ENCODE results near the gene KRT39.

Gene KRT39

DNA sequence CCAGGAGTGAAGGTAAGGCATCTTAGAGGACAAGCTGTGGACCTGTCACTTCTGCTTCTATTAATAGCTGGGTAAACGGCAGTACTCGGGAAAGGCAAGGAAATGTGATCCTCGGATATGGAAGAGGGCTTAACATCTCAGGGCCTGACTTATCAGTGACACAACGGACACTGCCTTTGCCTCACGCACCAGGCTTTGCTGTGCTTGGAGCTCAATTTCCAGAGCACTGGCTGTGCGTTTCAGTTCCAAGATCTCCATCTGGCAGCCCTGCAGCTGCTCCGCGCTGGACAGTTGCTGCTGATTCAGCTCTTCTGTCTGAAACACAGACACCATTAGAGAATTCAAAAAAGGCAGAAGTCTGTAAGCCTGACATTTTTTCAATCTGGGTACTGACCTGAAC, 13.8 kb upstream of the KRT39 start:
- TF ChIP-seq, protein P1, sequence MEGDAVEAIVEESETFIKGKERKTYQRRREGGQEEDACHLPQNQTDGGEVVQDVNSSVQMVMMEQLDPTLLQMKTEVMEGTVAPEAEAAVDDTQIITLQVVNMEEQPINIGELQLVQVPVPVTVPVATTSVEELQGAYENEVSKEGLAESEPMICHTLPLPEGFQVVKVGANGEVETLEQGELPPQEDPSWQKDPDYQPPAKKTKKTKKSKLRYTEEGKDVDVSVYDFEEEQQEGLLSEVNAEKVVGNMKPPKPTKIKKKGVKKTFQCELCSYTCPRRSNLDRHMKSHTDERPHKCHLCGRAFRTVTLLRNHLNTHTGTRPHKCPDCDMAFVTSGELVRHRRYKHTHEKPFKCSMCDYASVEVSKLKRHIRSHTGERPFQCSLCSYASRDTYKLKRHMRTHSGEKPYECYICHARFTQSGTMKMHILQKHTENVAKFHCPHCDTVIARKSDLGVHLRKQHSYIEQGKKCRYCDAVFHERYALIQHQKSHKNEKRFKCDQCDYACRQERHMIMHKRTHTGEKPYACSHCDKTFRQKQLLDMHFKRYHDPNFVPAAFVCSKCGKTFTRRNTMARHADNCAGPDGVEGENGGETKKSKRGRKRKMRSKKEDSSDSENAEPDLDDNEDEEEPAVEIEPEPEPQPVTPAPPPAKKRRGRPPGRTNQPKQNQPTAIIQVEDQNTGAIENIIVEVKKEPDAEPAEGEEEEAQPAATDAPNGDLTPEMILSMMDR (IDR thresholded peaks at IDR 0.05): no peak

DNA sequence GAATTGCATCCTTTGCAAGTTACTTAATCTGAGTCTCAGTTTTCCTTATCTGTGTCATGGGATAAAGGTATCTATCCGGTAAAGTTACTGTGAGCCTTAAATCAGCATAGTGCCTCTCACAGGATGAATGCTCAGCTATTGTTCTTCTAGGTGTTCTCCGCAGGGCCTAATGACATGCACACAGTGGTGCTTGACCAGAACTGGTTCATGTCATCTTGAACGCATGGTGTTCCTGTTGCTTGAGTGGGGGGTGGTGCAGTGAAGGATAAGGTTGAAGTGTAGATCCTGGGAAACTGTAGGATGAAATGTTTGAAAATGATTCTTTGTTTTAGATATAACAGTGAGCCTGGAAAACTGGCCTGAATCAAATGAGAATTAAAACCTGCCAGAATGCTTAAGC, 13.4 kb upstream of the KRT39 start:
- TF ChIP-seq, protein P1 (IDR thresholded peaks at IDR 0.05): no peak

DNA sequence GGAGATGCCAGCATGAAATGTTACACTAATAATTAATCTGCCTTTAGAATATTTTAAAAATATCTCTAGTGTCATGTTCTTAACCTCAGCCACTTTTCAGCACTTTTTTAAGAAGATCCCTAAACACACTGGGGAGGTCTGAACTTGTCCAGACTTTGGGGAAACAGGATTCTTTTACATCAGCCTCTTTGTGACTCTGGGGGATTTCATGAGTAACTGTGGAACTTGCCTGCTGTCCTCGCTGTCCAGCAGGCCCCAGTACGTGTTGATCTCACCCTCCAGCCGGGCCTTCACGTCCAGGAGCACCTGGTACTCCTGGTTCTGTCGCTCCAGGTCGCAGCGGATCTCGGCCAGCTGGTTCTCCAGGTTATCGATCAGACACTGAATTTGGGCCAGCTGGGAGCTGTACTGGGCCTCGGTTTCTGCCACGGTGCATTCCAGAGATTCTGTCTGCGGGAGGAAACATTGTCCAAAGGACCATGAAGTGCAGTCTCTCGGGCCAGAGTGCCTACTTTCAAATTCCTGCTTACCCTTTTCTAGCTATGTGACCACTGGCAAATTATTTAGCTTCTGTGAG, 11.9 kb upstream of the KRT39 start:
- TF ChIP-seq, protein P1 (IDR thresholded peaks at IDR 0.05): no peak

DNA sequence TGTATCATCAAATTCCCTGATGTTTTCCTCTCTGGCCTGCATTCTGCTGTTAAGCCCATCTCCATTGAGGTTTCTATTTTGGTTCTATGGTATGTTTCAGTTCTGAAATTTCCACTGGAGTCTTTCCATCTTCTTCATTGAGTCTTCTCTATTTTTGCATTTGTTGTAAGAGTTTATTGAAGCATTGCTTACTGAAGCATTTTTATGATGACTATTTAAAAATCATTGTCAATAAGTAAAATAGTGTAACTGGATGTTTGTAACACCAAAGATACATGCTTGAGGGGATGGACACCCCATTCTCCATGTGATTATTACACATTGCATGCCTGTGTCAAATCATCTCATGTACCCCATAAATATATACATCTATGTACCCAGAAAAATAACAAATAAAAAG, 8.8 kb upstream of the KRT39 start:
- TF ChIP-seq, protein P1 (IDR thresholded peaks at IDR 0.05): no peak

DNA sequence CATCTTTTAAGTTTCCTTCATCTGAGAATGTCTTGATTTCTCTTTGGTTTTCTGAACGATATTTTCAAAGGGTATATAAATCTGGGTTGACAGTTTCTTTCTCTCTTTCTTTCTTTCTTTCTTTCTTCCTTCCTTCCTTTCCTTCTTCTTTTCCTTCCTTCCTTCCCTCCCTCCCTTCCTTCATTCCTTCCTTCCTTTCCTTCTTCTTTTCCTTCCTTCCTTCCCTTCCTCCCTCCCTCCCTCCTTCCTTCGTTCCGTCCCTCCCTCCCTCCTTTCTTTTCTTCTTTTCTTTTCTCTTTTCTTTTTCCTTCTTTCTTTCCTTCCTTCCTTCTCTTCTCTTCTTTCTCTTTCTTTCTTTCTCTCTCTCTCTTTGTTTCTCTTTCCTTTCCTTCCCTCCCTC, 7.6 kb upstream of the KRT39 start:
- TF ChIP-seq, protein P1 (IDR thresholded peaks at IDR 0.05): no peak

DNA sequence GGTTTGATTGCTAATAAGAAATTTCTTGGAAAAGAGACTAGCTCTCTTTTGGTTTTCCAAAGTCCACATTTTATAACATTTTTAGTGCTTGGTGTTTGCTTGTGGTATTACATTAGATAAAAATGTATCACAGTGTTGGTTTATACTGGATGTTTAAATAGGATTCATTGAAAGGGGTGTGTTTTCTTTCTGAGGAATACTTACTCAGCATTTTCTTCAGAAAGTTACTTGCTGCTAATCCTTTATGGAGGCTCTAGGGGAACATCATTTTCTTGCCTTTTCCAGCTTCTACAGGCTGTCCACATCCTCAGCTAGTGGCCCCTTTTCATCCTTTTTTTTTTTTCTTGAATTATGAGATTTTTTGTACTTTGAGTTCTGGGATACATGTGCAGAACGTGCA, 834 bp upstream of the KRT39 start:
- TF ChIP-seq, protein P1 (IDR thresholded peaks at IDR 0.05): no peak

DNA sequence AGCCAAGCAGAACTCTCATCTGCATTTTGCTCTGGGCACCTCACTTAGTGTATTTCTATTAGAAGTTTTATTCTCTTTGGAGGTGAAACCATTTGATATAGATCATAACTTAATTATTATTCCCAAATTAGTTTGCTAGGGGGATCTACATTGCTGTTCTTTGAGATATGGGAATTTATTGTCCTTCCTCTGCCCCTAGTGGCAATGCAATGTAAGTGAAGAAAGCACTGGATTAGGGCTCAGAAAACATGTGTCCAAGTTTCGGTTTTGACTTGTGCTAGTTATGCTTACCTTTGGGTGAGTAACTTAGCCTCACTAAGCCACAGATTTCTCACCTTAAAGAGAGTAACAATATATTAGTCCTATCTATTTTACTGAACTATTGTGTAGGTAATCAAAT, 2.9 kb downstream of the KRT39 start:
- TF ChIP-seq, protein P1 (IDR thresholded peaks at IDR 0.05): peak; percentile 75

DNA sequence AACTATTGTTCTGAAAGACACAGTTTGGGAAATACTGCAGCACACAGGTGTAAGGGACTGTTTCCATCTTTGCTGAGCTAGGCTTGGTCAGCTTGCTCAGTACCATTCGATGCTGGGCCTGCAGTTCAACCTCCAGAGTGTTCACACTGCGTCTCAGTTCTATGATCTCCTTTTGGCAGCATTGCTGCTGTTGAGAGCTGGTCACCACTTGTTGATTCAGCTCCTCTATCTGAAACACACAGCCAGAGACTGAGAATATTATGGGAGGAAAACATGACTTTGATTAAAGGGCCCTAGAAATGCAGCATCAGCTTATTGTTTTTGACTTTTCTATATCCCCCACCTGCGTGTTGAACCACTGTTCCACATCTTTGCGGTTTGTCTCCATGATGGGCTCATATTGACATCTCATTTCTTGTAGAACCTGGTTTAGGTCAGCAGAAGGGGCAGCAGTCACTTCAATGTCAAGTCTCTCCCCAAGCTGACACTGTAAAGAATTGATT, 4.6 kb downstream of the KRT39 start:
- TF ChIP-seq, protein P1 (IDR thresholded peaks at IDR 0.05): no peak
